RKO (cell line): ENCODE measurements around the gene FAM118B.

Source experiments
- DNase-seq: peaks from one replicate; pipeline ENCODE4 v3.0.0-alpha.2; 2016; ENCODE audit warnings: low spot score

FAM118B gene

DNA sequence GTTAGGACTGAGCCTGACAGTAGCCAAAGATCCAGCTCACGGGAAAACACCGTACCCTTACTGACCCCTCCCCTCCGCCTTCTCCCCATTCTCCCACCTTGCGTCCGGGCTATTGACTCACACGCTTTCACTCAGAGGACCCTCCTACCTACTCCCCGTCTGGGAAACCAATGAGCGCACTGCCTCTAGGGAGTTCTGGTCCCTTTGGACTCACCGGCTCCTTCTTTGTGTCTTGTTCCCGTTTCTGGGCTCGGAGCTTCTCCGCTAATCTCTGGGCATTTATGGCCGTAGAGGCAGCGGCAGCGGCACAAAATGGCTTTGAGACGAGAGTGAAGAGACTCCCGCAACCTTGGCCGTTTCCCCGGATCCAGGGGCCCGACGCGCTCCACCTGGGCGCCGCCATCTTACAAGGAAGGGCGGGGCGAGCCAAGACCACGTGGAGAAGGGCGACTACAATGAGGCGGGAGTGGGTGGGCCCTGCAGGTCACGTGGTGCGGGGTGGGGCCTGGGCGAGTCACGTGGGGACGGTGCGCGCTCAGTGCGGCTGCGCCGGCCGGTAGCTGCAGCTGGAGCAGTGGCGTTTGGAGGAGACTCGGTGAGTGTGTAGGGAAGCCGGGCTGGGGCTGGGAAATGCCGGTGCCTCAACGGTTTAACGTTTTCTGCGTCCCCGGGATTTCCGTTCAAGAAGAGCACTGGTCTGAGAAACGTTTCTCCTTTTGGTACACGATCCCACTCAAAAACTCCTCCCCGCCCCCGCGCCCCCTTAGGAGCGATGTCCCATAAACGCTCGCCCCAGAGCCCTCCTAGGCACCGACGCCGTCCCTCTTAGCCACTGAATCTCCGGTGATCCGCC is at the start of gene FAM118B, which contains the start of gene RPUSD4:
TSS of gene FAM118B (plus strand) at position 547 of the 853 bp plus-strand sequence. CDS start 23,220 bp downstream, outside the sequence.
TSS of gene RPUSD4 (minus strand) at position 415 of the 853 bp plus-strand sequence. CDS start at position 403, 12 bp downstream.
- peak; percentile 96 for DNase-seq

DNA sequence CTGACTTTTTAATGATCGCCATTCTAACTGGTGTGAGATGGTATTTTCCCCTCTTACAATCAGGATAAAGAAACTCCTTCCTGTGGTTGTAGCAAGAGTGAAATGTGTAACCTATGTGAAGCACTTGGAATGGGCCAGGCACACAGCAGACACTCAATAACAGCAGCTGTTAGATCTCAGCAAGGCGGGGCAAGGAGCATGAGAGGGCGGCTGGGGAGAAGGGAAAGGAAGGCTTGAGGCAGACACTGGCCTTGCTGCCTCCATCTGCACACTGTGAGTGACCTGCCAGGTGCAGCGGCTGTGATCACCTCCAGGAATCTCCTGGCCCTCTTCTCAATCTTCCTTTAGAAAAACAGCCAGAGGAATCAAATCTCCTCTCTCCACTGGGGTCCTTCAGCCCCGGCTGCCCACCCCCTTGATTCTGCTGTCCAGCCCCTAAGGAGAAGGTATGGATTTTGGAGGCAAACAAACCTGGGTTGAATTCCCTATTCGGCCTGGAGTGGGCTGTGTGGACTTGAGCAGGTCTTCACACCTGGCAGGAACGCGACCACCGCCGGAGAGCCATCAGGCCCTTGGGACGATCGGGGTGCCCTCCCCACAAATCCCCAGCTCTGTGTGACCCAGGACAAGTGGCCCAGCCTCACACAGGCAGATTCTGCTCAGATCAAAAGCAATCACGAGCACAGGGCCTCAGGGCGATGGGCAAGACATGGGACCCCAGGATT is 49.1 kb upstream of the FAM118B start:
- no peak for DNase-seq

DNA sequence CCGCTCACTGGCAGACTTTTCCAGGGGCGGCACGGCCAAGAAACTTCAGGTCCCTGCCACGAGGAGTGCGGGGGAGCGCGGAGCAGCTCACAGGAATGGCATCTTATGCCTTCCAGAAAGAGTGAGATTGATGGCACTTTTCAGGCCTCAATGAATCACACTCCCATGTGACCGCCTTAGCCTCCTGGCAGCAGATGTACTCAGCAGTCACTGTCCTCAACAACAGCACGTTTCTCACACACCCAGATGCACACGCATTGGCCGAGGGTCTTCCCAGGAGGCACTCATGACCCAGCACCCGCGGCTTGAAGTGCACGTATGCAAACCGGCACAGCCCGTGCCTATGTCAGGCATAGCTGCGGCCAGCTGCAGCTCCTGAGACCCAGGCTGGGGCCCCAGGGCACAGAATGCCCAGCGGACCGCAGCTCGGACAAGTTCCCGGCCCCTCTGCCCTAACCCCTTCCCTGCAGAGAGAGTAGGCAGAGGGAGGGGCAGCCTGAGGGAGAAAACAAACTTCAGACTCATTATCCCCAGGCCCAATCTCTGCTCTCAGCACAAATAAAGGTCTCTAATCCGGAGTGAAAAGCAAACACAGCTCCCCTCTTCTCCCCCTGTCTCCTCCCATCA is 48.4 kb upstream of the FAM118B start:
- DNase-seq, result peak; percentile 73

DNA sequence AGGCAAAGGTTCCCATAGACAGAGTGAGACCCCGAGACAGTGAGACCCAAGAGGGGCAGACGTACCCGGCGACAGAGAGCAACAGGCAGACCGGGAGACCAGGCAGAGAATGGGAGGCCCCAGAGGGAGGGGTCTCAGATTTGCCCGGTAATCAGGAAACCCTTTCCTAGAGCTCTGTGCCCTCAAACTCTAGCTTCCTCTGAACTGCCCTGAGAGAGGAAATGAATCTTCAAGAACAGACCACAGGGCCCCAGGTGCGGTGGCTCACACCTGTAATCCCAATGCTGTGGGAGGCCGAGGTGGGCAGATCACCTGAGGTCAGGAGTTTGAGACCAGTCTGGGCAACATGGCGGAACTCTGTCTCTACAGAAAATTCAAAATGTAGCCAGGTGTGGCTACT is 47.8 kb upstream of the FAM118B start:
- no peak for DNase-seq

DNA sequence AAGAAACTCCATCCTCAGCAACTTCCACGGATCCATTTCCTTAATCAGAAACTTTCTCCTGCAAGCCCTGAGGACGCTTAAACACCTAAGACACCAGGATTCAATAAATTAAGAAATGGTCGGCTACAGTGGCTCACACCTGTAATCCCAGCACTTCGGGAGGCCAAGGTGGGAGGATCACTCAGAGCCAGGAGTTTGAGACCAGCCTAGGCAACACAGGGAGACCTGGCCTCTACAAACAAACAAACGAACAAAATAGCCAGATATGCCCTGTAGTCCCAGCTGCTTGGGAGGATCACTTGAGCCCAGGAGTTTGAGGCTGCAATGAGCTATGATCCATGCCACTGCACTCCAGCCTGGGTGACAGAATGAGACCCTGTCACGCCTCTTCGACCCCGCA is 46.8 kb upstream of the FAM118B start:
- DNase-seq, result no peak

DNA sequence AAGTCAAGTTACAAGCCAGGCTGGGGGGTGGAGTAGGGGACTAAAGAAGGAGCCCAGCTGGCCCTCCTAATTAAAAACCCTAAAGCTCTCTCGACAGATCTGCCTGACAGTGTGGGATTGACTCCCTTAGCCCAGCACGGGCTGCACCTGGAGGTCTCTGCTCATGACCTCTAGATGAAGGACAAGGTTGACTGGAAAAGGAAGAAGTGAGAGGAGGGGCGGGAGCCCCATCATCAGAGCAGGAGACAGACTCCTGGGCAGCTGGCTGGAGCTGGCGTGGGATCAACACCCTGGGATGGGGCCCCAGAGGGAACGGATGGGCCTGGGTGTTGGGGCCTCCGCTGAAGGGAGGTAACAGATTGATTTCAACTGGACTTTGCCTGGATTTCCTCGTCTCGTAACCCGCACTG is 46.3 kb upstream of the FAM118B start:
- no peak for DNase-seq

DNA sequence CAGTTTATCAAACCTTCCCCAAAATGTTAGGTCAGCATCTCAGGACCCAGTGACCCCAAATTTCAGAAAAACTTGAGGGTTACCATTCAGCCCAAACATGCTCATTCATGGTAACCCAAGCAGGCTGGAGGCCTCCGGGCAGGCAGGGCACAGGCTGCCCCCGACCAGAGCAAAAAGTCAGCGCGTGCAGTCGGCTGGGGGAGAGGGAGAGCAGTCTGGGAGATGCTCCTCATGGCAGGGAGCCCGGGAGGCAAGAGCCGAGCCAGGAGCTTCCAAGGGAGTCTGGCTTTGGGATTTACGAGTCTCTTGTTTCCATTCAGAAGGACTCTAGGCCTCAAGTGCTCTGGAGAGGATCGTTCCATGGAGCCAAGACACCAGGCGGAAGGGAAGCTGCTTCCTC is 45.8 kb upstream of the FAM118B start:
- no peak for DNase-seq

DNA sequence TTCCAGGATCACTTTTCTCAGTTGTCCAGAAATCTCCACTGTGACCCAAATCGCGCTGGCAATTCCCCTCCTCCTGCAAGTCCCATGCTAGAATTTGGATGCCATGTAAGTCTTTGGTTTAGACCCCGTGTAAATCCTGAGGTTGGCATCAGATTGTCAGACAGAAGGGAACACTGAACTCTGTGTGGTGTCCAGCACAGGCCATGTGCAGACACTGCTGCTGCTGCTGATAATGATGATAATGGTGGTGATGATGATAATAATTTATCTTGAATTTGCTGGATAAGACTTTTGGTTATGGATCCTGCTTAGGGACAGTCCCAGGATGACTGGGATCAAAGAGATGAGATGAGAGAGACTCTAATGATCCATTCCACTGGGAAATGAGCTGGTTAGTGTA is 45.2 kb upstream of the FAM118B start:
- DNase-seq, result no peak

DNA sequence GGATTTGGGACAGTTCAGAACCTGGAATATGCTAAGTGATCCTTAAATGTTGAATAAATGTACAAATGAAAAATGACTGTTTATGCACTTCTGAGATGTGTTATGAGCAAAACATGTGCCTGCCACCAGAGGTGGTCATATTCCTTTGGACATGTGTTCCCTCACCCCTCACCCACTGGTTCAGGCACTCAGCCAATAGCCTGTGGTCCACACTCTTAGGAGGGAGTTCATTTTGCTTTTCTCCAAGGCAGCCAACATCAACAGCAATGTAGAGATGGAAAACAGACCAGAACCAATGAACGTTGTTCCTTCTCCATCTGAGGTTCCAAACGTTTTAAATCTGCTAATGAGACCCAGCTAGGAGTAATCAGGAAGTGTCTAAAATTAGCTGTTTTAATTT is 44.1 kb upstream of the FAM118B start:
- DNase-seq, result no peak

DNA sequence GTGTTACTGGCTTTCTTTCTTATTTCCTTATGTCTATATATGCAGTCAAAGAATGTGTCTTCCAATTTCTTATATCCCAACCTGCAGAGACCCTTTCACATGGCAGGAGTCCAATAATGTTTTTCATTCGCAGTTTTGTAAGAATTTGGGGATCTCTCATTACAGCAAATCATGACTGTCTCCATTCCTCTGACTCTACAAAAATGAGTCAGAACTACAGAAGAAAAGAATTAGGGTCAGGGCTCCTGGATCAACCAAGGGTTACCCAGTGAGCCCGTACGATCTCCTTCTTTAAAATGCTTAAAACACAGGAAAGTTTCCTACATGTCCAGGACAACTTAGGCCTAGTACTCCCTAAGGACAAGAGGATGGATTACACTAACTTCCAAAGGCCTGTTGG is 42.3 kb upstream of the FAM118B start:
- DNase-seq, result no peak

DNA sequence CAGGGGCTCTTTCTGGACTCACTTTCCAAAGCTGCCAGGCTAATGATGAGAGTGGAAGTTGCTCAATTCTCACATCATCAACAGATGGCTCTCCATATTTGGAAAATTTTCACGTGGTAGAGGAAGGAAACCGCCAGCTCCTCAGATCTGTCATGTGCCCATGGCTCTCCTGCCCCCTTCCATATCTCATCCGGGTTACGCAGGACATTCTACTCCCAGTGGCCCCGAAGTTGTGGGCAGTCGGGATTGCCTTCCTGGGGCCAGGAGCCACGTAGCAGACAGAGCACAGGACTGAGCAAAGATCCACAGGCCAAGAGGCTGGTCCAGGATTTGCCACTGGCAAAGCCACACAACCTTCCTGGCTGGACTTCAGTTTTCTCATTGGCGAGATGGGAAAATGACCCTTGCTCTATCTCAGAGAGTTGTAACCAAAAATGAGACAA is 39.0 kb upstream of the FAM118B start:
- DNase-seq, result no peak

DNA sequence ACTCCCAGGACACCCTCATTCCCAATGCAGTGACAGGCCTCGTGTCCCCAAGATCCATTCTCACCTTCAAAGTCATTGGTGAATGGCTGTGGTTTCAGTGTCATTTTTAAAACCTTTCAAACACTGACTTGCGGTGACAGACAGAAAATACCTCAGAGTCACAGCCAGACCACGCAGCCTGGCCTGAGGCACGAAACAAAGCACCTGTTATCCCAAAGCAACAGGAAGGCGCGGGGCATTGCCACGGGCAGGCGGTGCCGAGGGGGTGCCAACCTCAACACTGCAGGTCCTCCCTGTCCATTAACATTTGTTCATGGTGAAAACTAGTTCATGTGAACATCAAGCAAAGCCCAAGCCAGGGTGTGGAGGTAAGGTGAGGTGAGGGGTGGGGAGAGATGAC is 38.3 kb upstream of the FAM118B start:
- no peak for DNase-seq

DNA sequence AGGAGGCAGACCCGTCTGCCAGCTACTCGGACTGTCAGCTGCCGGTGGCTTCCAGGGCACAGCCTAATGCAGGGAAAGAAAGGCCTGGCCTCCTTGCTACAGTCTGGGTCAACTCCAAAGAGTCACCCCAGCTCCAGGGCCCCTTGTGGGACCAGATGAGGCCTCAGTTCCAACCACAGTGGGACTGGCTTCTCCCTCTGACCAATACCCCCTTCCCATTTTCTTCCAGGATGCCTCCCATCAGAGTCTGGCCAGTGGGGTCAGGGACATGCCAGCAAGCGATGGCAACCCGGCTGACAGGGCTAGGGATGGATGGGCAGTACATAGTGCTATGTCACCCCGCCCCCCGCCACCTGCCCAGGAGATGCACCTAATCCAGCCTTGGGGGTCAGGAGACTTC is 36.8 kb upstream of the FAM118B start:
- DNase-seq, result no peak

DNA sequence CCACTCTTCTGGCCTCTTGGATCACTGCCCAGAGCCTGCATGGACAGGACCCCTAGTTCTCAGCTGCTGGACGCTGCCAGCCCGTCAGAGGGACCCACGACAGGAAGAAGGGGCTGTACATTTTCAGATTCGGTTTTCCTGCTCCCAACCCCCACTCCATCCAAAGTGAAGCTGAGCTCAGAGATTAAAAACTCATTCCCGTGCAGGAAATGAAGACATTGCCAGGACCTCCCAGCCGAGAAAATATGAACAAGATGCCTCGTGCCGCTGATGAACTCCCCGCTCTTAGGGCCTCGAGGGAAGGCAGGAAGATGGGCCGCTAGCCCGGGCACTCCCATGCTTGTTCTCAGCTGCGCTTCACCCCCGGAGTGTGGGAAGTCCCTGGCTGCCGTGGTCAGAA is 36.2 kb upstream of the FAM118B start:
- no peak for DNase-seq

DNA sequence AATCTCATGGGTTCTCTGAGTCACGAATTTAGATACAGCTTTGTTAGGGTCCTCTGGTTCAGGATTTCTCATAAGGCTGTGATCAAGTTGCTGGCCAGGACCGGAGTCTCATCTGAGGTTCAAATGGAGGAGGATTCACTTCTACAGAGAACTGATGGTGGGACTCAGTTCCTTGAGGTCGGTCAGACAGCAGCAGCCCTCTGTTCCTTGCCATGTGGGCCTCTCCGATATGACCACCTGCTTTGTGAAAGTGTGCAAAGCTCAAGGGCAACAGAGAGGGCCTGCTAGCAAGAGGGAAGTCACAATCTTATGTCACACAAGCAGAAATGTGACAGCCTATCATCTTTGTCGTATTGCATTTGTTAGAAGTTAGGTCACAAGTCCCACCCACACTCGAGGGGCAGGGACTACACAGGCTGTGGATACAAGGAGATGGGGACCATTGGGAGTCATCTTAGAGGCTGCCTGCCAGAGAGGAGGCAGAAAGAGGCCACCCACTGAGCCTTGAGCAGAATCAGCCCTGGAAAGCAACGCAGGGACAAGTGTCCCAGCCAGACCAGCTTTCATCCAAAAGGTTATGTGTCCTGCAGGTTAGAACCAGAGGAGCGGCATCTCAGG is 34.6 kb upstream of the FAM118B start:
- no peak for DNase-seq

DNA sequence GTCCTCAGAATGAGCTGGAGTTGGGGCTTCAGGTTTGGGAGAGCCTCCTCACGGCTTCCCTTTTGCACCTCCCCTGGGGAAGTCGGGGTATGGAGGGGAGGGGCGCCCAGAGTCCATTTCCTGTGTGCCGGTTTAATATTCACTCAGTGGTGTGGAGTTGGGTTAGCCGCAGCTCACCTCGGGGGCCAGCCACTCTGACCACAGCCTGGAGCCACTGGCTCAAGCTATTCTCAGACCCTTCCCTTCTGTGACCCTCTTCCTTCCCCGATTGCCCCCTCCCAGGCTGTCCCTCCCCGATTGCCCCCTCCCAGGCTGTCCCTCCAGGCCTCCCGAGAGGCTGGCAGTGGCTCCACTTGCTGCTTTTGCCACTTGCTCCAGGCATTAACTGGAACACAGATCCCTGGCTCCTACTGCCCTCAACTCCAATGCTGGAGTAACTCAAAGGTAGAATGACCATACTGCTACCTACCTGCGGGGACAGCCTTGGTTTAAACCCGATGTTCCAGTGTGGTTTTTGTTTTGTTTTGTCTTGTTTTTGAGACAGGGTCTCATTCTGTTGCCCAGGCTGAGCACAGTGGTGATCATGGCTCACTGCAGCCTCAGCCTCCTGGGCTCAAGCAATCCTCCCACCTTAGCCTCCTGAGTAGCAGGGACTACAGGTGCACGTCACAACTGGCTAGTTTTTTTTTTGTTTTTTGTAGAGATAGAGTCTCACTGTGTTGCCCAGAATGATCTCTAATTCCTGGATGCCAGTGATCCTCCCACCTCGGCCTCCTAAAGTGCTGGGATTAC is 29.4 kb upstream of the FAM118B start:
- no peak for DNase-seq

DNA sequence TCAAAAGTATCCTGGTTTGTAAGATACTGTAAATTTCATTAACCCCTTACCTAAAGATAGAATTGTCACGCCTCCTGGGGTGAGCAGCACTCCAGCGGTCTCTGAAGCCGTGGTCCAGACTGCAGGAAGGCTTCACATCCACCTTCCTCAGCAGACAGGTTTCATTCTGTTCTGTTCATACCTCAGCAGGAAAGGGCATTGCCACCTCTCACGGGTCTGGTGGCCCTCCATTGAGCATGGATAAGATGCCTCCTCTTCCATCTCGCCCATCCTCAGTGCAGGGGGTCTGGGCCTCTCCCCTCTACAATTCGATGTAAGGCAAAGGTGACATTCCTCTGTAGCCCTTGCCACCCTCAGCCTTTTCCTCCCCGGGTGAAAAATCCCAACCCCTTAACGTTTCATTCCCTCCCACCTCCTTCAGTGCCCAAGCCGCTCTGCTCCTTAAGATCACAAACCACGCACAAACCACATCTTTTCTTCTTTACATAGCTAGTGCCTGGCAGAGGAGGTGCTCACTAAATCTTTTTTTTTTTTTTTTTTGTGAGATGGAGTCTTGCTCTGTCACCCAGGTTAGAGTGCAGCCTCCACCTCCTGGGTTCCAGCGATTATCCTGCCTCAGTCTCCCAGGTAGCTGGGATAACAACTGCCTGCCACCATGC is 28.7 kb upstream of the FAM118B start:
- no peak for DNase-seq

DNA sequence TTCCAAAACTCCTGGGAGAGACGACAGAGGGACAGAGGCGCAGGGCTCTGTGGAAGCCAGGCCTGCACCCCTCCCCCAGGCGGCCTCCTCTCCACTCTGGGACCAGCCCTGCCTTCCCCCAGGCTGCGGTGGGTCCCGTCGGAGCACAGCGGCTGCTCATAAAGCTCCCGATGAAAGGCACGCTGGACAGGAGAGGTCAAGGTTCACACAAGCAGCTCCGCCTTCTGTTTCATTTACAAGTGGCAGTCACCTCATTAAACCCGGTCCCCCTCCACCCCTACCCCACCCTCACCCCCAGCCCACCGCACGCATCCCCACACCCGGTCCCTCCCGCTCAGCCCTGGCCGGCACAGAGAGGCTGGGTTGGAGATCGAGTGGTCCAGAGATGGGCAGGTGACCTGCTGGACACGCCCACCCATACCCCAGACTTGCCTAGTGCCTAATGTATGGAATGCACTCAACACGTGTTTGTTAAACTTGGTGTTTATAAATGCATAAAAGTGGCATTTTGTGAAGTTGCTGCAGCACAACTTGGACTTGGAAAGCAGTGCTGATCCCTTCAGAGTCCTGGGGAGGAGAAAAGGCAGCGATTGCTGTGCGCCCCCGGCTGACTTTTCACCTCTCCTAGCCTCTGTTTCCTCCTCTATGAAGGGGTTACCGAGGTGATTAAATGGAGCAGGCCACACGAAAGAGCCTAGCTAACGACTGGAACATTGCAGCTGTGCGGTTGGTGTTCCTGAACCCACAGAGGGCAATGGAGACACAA is 26.1 kb upstream of the FAM118B start:
- no peak for DNase-seq

DNA sequence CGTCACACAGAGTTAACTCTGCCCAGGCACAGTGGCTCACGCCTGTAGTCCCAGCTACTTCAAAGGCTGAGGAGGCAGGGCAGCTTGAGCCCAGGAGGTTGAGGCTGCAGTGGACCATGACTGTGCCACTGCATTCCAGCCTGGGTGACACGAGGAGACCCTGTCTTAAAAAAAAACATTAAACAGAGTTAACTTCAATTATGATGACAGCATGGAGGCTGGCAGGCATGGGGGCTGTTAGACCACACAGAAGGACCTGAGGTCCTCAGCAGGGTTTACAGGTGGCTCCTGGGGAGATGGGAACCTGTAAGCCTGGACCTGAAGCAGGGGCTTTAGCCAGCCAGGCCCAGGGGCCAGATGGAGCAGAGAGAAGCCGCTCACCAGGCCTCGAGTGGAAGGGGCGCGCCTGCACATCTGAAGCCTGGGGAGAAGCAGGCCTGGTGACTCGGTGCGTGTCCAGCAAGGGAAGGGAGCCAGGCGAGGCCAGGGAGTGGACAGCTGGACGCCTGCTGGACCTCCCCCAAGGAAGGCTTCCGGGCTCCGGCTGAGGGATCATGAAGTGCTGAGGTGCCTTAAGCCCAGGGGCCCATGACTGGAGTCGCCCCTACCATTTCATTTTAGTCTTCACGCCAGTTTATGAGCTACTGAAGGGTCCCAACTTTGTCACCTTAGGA is 25.4 kb upstream of the FAM118B start:
- DNase-seq, result no peak
